K562 (cell line): ENCODE measurements around the gene RAB25.

Experiments used
- ATF3 ChIP-seq, 2 experiments: fragments of 450-650 bp in 1 of 2; sonication (generic) in 1 of 2; formaldehyde crosslinking in 1 of 2; IDR thresholded peaks in 1 of 2; conservative IDR thresholded peaks in 1 of 2; 2 replicates each; pipeline versions ENCODE4 v1.6.1 to v1.8.1; 2016 to 2023; ENCODE audit warnings: mild to moderate bottlenecking in 2 of 2, moderate library complexity in 2 of 2, inconsistent platforms in 1 of 2, missing genetic modification reagents in 1 of 2
- CTCF ChIP-seq, 3 experiments: IDR thresholded peaks in 2 of 3; conservative IDR thresholded peaks in 1 of 3; 2 replicates each; pipeline ENCODE4 v1.5.1; 2011 to 2012; ENCODE audit warnings: low read length in 3 of 3, mild to moderate bottlenecking in 3 of 3, control low read depth in 2 of 3, improper control_type of control experiment in 1 of 3, inconsistent platforms in 1 of 3, low read depth in 1 of 3, mixed read lengths in 1 of 3, moderate library complexity in 1 of 3; ENCODE audit not compliant: insufficient read depth in 2 of 3
- POLR2G ChIP-seq: fragments of 200-400 bp; formaldehyde crosslinking; IDR thresholded peaks from 2 replicates; pipeline ENCODE4 v1.6.1; 2017; ENCODE audit warnings: low read depth, mild to moderate bottlenecking, antibody characterized with exemption, low read length, moderate library complexity
- RAD21 ChIP-seq, 2 experiments: fragments of 250-450 bp in 1 of 2; fragments of 450-650 bp in 1 of 2; sonication (Bioruptor Pico) in 1 of 2; formaldehyde crosslinking in 1 of 2; IDR thresholded peaks in 1 of 2; conservative IDR thresholded peaks in 1 of 2; 2 replicates each; pipeline versions ENCODE4 v1.4.0 to v1.8.0; 2020 to 2022; ENCODE audit warnings: mild to moderate bottlenecking in 2 of 2, moderate library complexity in 1 of 2
- SMAD3 ChIP-seq: fragments of 450-650 bp; formaldehyde crosslinking; conservative IDR thresholded peaks from 2 replicates; pipeline ENCODE4 v1.4.0; 2020; ENCODE audit warnings: mild to moderate bottlenecking
- SMARCA4 ChIP-seq: fragments of 450-650 bp; IDR thresholded peaks from 2 replicates; pipeline ENCODE4 v1.6.1; 2016
- SRSF9 ChIP-seq: fragments of 200-400 bp; formaldehyde crosslinking; IDR thresholded peaks from 2 replicates; pipeline ENCODE4 v1.6.1; 2017; ENCODE audit warnings: low read depth, low read length, borderline replicate concordance
- TBP ChIP-seq: optimal IDR thresholded peaks from 2 replicates; pipeline ENCODE3; 2011; ENCODE audit warnings: low read depth, low read length, improper control_type of control experiment
- ZBTB11 ChIP-seq, 3 experiments: fragments of 200-800 bp in 1 of 3; fragments of 250-450 bp in 1 of 3; fragments of 450-650 bp in 1 of 3; sonication (Bioruptor Pico) in 1 of 3; sonication (Bioruptor generic) in 1 of 3; formaldehyde crosslinking in 1 of 3; IDR thresholded peaks; 2 replicates each; pipeline versions ENCODE4 v1.6.1 to v1.8.0; 2016 to 2022; ENCODE audit warnings: mild to moderate bottlenecking in 2 of 3, missing genetic modification characterization in 2 of 3, missing compliant biosample characterization in 1 of 3, moderate library complexity in 1 of 3
- ZNF212 ChIP-seq: fragments of 450-650 bp; formaldehyde crosslinking; IDR thresholded peaks from 2 replicates; pipeline ENCODE4 v1.4.0; 2020; ENCODE audit warnings: mild to moderate bottlenecking
- ZNF253 ChIP-seq: fragments of 250-450 bp; sonication (Bioruptor Pico); conservative IDR thresholded peaks from 2 replicates; pipeline ENCODE4 v1.6.1; 2021; ENCODE audit warnings: mild to moderate bottlenecking

DNA sequence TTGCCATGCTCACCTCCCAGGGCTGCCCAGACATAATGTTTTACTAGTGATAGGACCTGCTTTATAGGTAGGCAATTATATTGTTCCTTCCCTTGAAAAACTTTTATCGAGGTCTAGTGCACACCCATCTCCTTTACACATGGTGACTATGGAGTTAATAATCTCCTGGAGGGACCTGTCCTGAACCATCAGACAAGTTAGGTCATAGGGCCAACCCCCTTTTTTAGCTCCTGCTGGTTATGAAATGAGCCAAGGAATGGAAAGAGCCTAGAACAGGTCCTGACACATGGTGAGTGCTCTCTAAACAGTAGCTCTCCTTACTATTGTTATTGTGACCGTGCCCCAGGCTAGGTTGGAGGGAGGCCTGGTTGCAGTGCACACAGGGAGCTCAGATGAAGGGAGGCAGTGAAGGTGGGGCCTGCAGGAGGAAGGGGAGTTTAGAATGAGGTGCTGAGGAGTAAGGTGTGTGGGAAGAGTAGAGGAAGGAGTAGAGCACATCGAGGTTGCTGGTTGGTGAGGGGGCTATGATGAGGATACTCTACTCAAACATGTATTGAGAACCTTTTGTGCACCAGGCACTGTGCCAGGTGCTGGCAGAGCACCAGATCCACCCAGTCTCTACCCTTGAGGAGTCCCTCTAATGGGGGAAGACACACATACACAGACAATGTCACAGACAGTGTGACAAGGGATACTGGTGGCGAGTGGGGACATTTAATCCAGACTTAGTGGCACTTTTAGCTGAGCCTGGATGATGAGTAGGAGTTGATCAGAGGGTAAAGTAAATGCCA lies 39.4 kb downstream of the RAB25 start:
- no peak for TF ChIP-seq ZNF253 (CRISPR knock-in tag)
- no peak for TF ChIP-seq TBP
- TF ChIP-seq ATF3 (IDR thresholded peaks at IDR 0.05): no peak
- no peak for TF ChIP-seq ATF3 (CRISPR knock-in tag; conservative IDR thresholded peaks at IDR 0.05)
- TF ChIP-seq SRSF9: no peak
- no peak for TF ChIP-seq ZBTB11 (CRISPR knock-in tag; IDR thresholded peaks at IDR 0.05)
- TF ChIP-seq SMARCA4: no peak
- no peak for TF ChIP-seq RAD21 (CRISPR knock-in tag; conservative IDR thresholded peaks at IDR 0.05 in 1 of 2, IDR thresholded peaks at IDR 0.05 in 1 of 2)
- no peak for TF ChIP-seq ZNF212
- no peak for TF ChIP-seq CTCF (IDR thresholded peaks at IDR 0.05 in 2 of 3, conservative IDR thresholded peaks at IDR 0.05 in 1 of 3; ENCODE audit: insufficient read depth in 2 of 3, low read depth in 1 of 3, low read length in 3 of 3)
- TF ChIP-seq SMAD3 (CRISPR knock-in tag): no peak
- TF ChIP-seq POLR2G: no peak
